CD8-positive, alpha-beta memory T cell (primary cell): ENCODE results near the gene FAM83E. TPM values are rescaled to one million over a fixed set of nuclear protein-coding genes. Genes with fewer than 3 reads are reported as not detected.

Experiments used
- CTCF ChIA-PET: fragments of 350-600 bp; sonication (Branson Sonifier 250); formaldehyde crosslinking; loops from one replicate; lab custom pipeline; 2021; ENCODE audit warnings: antibody characterized with exemption; lab: Charles Lee
- POLR2A ChIA-PET: fragments of 350-600 bp; sonication (Branson Sonifier 250); formaldehyde crosslinking; loops from one replicate; lab custom pipeline; 2021; ENCODE audit warnings: antibody characterized with exemption; lab: Charles Lee
- DNase-seq, 5 donors: peaks; one replicate each; pipeline versions ENCODE4 v3.0.0 to v3.0.0-alpha.2; 2020 to 2022; ENCODE audit warnings: mixed read lengths in 1 of 5
- H3K27ac ChIP-seq: one replicate; pipeline ENCODE4 v1.7.0; 2013; ENCODE audit warnings: low read depth, mild to moderate bottlenecking, low read length, moderate library complexity
- H3K27me3 ChIP-seq: 2 replicates; pipeline ENCODE4 v1.7.0; 2013; ENCODE audit warnings: low read length, mild to moderate bottlenecking; ENCODE audit not compliant: insufficient read depth, poor library complexity, severe bottlenecking
- H3K36me3 ChIP-seq: 2 replicates; pipeline ENCODE4 v1.7.0; 2013; ENCODE audit warnings: mild to moderate bottlenecking, low read length, moderate library complexity; ENCODE audit not compliant: insufficient read depth
- H3K4me1 ChIP-seq: 2 replicates; pipeline ENCODE4 v1.7.0; 2013; ENCODE audit warnings: mild to moderate bottlenecking, low read length, moderate library complexity; ENCODE audit not compliant: insufficient read depth
- H3K4me3 ChIP-seq: 2 replicates; pipeline ENCODE4 v1.7.0; 2013; ENCODE audit warnings: mild to moderate bottlenecking, low read length
- H3K9me3 ChIP-seq: 2 replicates; pipeline ENCODE4 v1.7.0; 2013; ENCODE audit warnings: mild to moderate bottlenecking, low read length
- H3K27ac Mint-ChIP-seq, 8 donors: one replicate each; pipeline ENCODE4 v1.8.0; 2020 to 2021; ENCODE audit warnings: mixed read lengths in 8 of 8, mild to moderate bottlenecking in 6 of 8, inconsistent platforms in 3 of 8, moderate library complexity in 3 of 8
- H3K27me3 Mint-ChIP-seq, 2 donors: one replicate each; pipeline ENCODE4 v1.8.0; 2020 to 2021; ENCODE audit warnings: mixed read lengths in 2 of 2, mild to moderate bottlenecking in 1 of 2, moderate library complexity in 1 of 2
- H3K36me3 Mint-ChIP-seq, 3 donors: one replicate each; pipeline ENCODE4 v1.8.0; 2020 to 2021; ENCODE audit warnings: mixed read lengths in 3 of 3, inconsistent platforms in 1 of 3, mild to moderate bottlenecking in 1 of 3
- H3K4me1 Mint-ChIP-seq, 3 donors: one replicate each; pipeline ENCODE4 v1.8.0; 2020 to 2021; ENCODE audit warnings: mixed read lengths in 3 of 3, inconsistent platforms in 1 of 3, mild to moderate bottlenecking in 1 of 3
- H3K4me3 Mint-ChIP-seq, 7 donors: one replicate each; pipeline ENCODE4 v1.8.0; 2020 to 2021; ENCODE audit warnings: mixed read lengths in 7 of 7, mild to moderate bottlenecking in 6 of 7, moderate library complexity in 4 of 7, inconsistent platforms in 2 of 7
- H3K9me3 Mint-ChIP-seq, 5 donors: one replicate each; pipeline ENCODE4 v1.8.0; 2020 to 2022; ENCODE audit warnings: mixed read lengths in 5 of 5, mild to moderate bottlenecking in 3 of 5, moderate library complexity in 2 of 5, inconsistent platforms in 1 of 5
- polyA plus RNA-seq: library from polyadenylated mRNA; unstranded; fragments of 300-500 nt; fragmentation: Illumina TruSeq; gene quantifications from one replicate; pipeline ENCODE4 v1.2.3, GENCODE V29; 2021
- total RNA-seq, 2 experiments: library from RNA; stranded (reverse); gene quantifications; one replicate each; pipeline ENCODE4 v1.2.3, GENCODE V29; 2021

Gene FAM83E
- total and polyA plus RNA-seq, 3 experiments from 2014 or later = 3.7 to 5.4 TPM; not detected in 1

- H3K36me3 Mint-ChIP-seq = no peaks in the 10 kb centered on the region
- no peaks in the 10 kb centered on the region for H3K9me3 Mint-ChIP-seq
- H3K27me3 Mint-ChIP-seq = no peaks in the 10 kb centered on the region
- Histone ChIP-seq H3K27ac (no peak overlapping the region), H3K36me3 (no peaks in the 10 kb centered on the region), H3K4me1 (peaks cover 4% of the 10 kb centered on the region), H3K9me3 (no peaks in the 10 kb centered on the region), H3K4me3 (no peak overlapping the region), H3K27me3 (no peaks in the 10 kb centered on the region)
- no peak for DNase-seq
- ChIA-PET CTCF (no interaction called here), POLR2A (no interaction called here)
- H3K4me1 Mint-ChIP-seq = peaks cover 3 to 4% (median 3%) of the 10 kb centered on the region in 3 donors
- no peak overlapping the region for H3K4me3 Mint-ChIP-seq
- H3K27ac Mint-ChIP-seq = no peak overlapping the region
Observed at GRCh38 chr19:48603850-48604249, 11.0 kb downstream of the FAM83E start.

- H3K36me3 Mint-ChIP-seq = no peaks in the 10 kb centered on the region
Observed at GRCh38 chr19:48603449-48603848, 11.4 kb downstream of the FAM83E start.

DNA sequence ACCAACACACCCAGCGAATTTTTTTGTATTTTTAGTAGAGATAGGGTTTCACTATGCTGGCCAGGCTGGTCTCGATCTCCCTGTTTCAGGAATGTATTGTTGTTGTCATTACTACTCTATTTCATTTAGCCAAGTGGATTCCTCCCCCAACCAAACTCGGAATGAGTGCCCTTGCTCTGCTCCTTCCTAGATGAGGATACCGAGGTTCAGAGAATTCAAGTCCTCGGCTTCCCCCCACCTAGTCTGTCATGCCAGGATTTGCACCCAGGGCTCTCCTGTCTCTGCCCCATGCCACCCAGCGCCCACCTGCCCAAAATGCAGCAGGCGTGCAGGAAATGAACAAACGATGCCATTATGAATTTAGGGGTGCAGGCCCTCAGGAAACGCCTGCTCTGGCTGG is 11.9 kb downstream of the FAM83E start:
- no peaks in the 10 kb centered on the region for H3K9me3 ChIP-seq
- no peak overlapping the region for H3K27ac ChIP-seq
- H3K4me3 ChIP-seq = no peak overlapping the region
- Mint-ChIP-seq H3K27me3 (peaks cover 0 to 4% of the 10 kb centered on the region in 2 donors), H3K4me3 (no peak overlapping the region), H3K36me3 (no peaks in the 10 kb centered on the region), H3K27ac (no peak overlapping the region), H3K9me3 (no peaks in the 10 kb centered on the region), H3K4me1 (no peaks in the 10 kb centered on the region)
- H3K27me3 ChIP-seq = no peaks in the 10 kb centered on the region
- no peak for DNase-seq
- ChIA-PET POLR2A (no interaction called here), CTCF (interaction anchor here (1.1 kb wide), 1 partner anchor 14 kb away, joined by 3 read pairs; no protein-coding TSS in a partner anchor)
- H3K4me1 ChIP-seq = no peaks in the 10 kb centered on the region
- no peaks in the 10 kb centered on the region for H3K36me3 ChIP-seq

More at GRCh38 chr19:48603449-48603848, 11.4 kb downstream of the FAM83E start:
- no peaks in the 10 kb centered on the region for H3K4me1 ChIP-seq
- no peaks in the 10 kb centered on the region for H3K27me3 ChIP-seq
- Mint-ChIP-seq H3K9me3 (no peaks in the 10 kb centered on the region), H3K4me3 (no peak overlapping the region), H3K27me3 (peaks cover 0 to 4% of the 10 kb centered on the region in 2 donors), H3K4me1 (no peaks in the 10 kb centered on the region), H3K27ac (no peak overlapping the region)
- no peak overlapping the region for H3K27ac ChIP-seq
- H3K9me3 ChIP-seq = no peaks in the 10 kb centered on the region
- POLR2A ChIA-PET = no interaction called here
- DNase-seq = no peak
- no peak overlapping the region for H3K4me3 ChIP-seq
- H3K36me3 ChIP-seq = no peaks in the 10 kb centered on the region
- CTCF ChIA-PET = no interaction called here

- Mint-ChIP-seq H3K4me3 (no peak overlapping the region), H3K36me3 (no peaks in the 10 kb centered on the region), H3K9me3 (no peaks in the 10 kb centered on the region), H3K27ac (no peak overlapping the region), H3K4me1 (peaks cover 0 to 9% (median 2%) of the 10 kb centered on the region in 3 donors), H3K27me3 (peaks cover 0 to 4% of the 10 kb centered on the region in 2 donors)
- Histone ChIP-seq H3K36me3 (no peaks in the 10 kb centered on the region), H3K27ac (no peak overlapping the region), H3K27me3 (no peaks in the 10 kb centered on the region), H3K4me3 (no peak overlapping the region), H3K4me1 (peaks cover 6% of the 10 kb centered on the region), H3K9me3 (no peaks in the 10 kb centered on the region)
- no peak for DNase-seq
- CTCF ChIA-PET = interaction anchor here (0.8 kb wide), 1 partner anchor 332 kb away, joined by 3 read pairs; no protein-coding TSS in a partner anchor
- POLR2A ChIA-PET = no interaction called here
Observed at GRCh38 chr19:48600679-48601417, 14.0 kb downstream of the FAM83E start.

DNA sequence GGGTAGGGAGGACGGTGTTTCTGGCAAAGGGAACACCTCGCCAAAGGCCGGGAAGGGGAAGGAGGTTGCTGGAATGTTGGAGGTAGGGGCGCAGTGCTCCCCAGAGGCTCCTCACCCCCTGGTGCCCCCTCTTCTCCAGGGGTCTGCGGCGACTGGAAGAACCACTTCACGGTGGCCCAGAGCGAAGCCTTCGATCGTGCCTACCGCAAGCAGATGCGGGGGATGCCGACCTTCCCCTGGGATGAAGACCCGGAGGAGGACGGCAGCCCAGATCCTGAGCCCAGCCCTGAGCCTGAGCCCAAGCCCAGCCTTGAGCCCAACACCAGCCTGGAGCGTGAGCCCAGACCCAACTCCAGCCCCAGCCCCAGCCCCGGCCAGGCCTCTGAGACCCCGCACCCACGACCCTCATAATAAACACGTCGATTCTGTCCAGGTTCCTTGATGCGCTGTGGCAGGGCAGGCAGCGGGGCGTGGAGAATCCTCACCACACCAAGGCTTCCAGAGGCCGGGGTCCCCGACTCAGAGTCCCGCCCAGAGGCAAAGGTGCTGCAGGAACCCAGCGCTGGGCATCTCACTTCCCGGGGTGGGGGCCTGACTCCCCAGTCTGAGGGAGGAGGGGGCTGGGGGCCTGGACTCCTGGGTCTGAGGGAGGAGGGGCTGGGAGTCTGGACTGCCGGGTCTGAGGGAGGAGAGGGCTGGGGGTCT is 15.7 kb downstream of the FAM83E start:
- Histone ChIP-seq H3K27ac (no peak overlapping the region), H3K4me3 (no peak overlapping the region), H3K4me1 (peaks cover 6% of the 10 kb centered on the region), H3K9me3 (no peaks in the 10 kb centered on the region), H3K36me3 (no peaks in the 10 kb centered on the region), H3K27me3 (no peaks in the 10 kb centered on the region)
- H3K27me3 Mint-ChIP-seq = peaks cover 0 to 4% of the 10 kb centered on the region in 2 donors
- no peak overlapping the region for H3K4me3 Mint-ChIP-seq
- peaks cover 4 to 14% (median 5%) of the 10 kb centered on the region in 3 donors for H3K4me1 Mint-ChIP-seq
- H3K9me3 Mint-ChIP-seq = no peaks in the 10 kb centered on the region
- ChIA-PET POLR2A (no interaction called here), CTCF (no interaction called here)
- H3K27ac Mint-ChIP-seq = peak overlapping the region in 1 of 8 donors; percentile 14
- DNase-seq = no peak
- H3K36me3 Mint-ChIP-seq = peaks cover 0 to 2% (median 0%) of the 10 kb centered on the region in 3 donors

DNA sequence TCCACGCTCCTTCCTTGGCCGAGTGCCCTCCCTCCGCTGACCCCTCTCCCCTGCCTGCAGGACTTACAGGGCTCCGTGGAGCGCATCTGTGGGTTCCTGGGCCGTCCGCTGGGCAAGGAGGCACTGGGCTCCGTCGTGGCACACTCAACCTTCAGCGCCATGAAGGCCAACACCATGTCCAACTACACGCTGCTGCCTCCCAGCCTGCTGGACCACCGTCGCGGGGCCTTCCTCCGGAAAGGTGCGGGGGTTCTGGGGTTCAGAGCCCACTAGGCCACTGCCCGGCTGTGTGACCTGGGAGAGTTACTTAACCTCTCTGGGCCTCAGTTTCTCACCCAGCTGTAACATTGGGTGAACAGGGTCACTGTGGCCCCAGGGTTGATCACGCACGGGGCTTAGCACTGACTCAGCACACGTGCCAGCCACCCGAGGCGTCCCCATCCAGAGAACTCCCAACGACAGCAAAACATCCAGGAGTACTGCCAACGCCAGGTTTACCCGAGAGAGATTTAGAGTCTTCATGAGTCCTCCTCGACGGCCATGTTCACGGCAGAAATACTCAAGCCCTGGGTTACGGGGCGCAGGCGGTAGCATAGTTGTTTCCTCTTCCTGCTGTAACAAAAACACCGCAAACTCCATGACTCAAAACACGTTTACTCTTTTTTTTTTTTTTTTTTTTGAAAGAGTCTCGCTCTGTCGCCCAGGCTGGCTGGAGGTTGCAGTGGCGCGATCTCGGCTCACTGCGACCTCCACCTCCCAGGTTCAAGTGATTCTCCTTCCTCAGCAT is 18.0 kb downstream of the FAM83E start:
- Histone ChIP-seq H3K36me3 (no peaks in the 10 kb centered on the region), H3K4me1 (peaks cover 6% of the 10 kb centered on the region), H3K27ac (peak overlapping the region; percentile 43), H3K27me3 (no peaks in the 10 kb centered on the region), H3K9me3 (no peaks in the 10 kb centered on the region), H3K4me3 (peak overlapping the region; percentile 34)
- Mint-ChIP-seq H3K4me1 (peaks cover 4 to 18% (median 5%) of the 10 kb centered on the region in 3 donors), H3K36me3 (peaks cover 0 to 2% (median 0%) of the 10 kb centered on the region in 3 donors), H3K9me3 (no peaks in the 10 kb centered on the region), H3K4me3 (peak overlapping the region; percentile 62 to 83 (median 68)), H3K27me3 (peaks cover 0 to 4% of the 10 kb centered on the region in 2 donors), H3K27ac (peak overlapping the region; percentile 69 to 90 (median 82))
- ChIA-PET POLR2A (interaction anchor here (0.7 to 1.1 kb wide), 2 partner anchors 13 to 264 kb away, joined by 6 to 8 read pairs; no protein-coding TSS in a partner anchor), CTCF (no interaction called here)
- peak; percentile 18 to 60 (median 43) for DNase-seq

- Histone ChIP-seq H3K9me3 (no peaks in the 10 kb centered on the region), H3K36me3 (no peaks in the 10 kb centered on the region), H3K27me3 (no peaks in the 10 kb centered on the region), H3K27ac (no peak overlapping the region), H3K4me1 (peaks cover 6% of the 10 kb centered on the region), H3K4me3 (no peak overlapping the region)
- ChIA-PET CTCF (interaction anchor here (1.5 kb wide), 1 partner anchor 12 kb away, joined by 6 read pairs; no protein-coding TSS in a partner anchor), POLR2A (no interaction called here)
- DNase-seq = no peak
- Mint-ChIP-seq H3K27ac (peak overlapping the region in 4 of 8 donors; percentile 55 to 83 (median 76)), H3K27me3 (peaks cover 0 to 4% of the 10 kb centered on the region in 2 donors), H3K4me1 (peaks cover 4 to 18% (median 5%) of the 10 kb centered on the region in 3 donors), H3K4me3 (peak overlapping the region in 4 of 7 donors; percentile 26 to 54 (median 38)), H3K36me3 (peaks cover 0 to 2% (median 0%) of the 10 kb centered on the region in 3 donors), H3K9me3 (no peaks in the 10 kb centered on the region)
Observed at GRCh38 chr19:48596237-48596636, 18.6 kb downstream of the FAM83E start.
